Caco-2 (cell line): ENCODE data around the gene VSTM2L. TPM values are rescaled to one million over a fixed set of nuclear protein-coding genes. Genes with fewer than 3 reads are reported as not detected.

Source experiments
- BruUV-seq: library from RNA; stranded (reverse); fragments of 400-500 nt; replicated peaks from 2 replicates; lab custom pipeline; 2021; lab: Mats Ljungman, UMichigan
- CTCF ChIA-PET: fragments of 300-600 bp; sonication (Branson Sonifier 250); formaldehyde crosslinking; loops from one replicate; lab custom pipeline; 2022; ENCODE audit warnings: antibody characterized with exemption; lab: Charles Lee
- POLR2A ChIA-PET: fragments of 300-600 bp; sonication (Branson Sonifier 250); formaldehyde crosslinking; loops from one replicate; lab custom pipeline; 2022; ENCODE audit warnings: antibody characterized with exemption; lab: Charles Lee
- DNase-seq, 2 experiments: peaks; one replicate each; pipeline versions ENCODE4 v3.0.0 to v3.0.0-alpha.2; 2020 to 2022
- H3K27me3 ChIP-seq: replicated peaks from 2 replicates; pipeline ENCODE4 v1.6.0; 2011; ENCODE audit warnings: low read length; ENCODE audit not compliant: control insufficient read depth, insufficient read depth
- H3K36me3 ChIP-seq: 2 replicates; pipeline ENCODE4 v1.5.1; 2011; ENCODE audit warnings: low read length; ENCODE audit not compliant: control insufficient read depth, insufficient read depth
- H3K4me1 ChIP-seq: fragments of 250-450 bp; sonication (Bioruptor Pico); 2 replicates; pipeline ENCODE4 v1.5.1; 2020; ENCODE audit warnings: mild to moderate bottlenecking
- H3K4me3 ChIP-seq: 2 replicates; pipeline ENCODE4 v1.5.1; 2011; ENCODE audit warnings: low read depth, mild to moderate bottlenecking, control low read depth, low read length
- H3K9me3 ChIP-seq: fragments of 250-450 bp; sonication (Bioruptor Pico); 2 replicates; pipeline ENCODE4 v1.5.1; 2020; ENCODE audit warnings: mild to moderate bottlenecking, moderate library complexity
- H3K27ac Mint-ChIP-seq: one replicate; pipeline ENCODE4 v1.8.0; 2022; ENCODE audit warnings: mixed read lengths; ENCODE audit not compliant: unreplicated experiment
- H3K27me3 Mint-ChIP-seq: one replicate; pipeline ENCODE4 v1.8.0; 2022; ENCODE audit warnings: mixed read lengths; ENCODE audit not compliant: insufficient read depth, unreplicated experiment
- H3K36me3 Mint-ChIP-seq: one replicate; pipeline ENCODE4 v1.8.0; 2022; ENCODE audit warnings: mild to moderate bottlenecking, mixed read lengths; ENCODE audit not compliant: insufficient read depth, unreplicated experiment
- H3K4me1 Mint-ChIP-seq: one replicate; pipeline ENCODE4 v1.8.0; 2022; ENCODE audit warnings: low read depth, mixed read lengths; ENCODE audit not compliant: unreplicated experiment
- H3K4me3 Mint-ChIP-seq: one replicate; pipeline ENCODE4 v1.8.0; 2022; ENCODE audit warnings: mild to moderate bottlenecking, moderate library complexity, mixed read lengths; ENCODE audit not compliant: unreplicated experiment
- H3K9me3 Mint-ChIP-seq: one replicate; pipeline ENCODE4 v1.8.0; 2022; ENCODE audit warnings: mixed read lengths; ENCODE audit not compliant: unreplicated experiment
- intact Hi-C: fragments of 100-400 bp; cut with micrococcal nuclease; formaldehyde crosslinking; loops from one replicate; pipeline ENCODE4 v1.10.0; 2022; ENCODE audit not compliant: unreplicated experiment
- total RNA-seq: library from RNA; stranded (reverse); gene quantifications from 2 replicates; pipeline ENCODE4 v1.2.3, GENCODE V29; 2022
- TF ChIP-seq, protein P1 (sequence below), 2 experiments: fragments of 200-600 bp in 1 of 2; IDR thresholded peaks; 1 replicate in 1 of 2; 2 replicates in 1 of 2; pipeline versions ENCODE4 v1.5.1 to v1.8.0; 2011 to 2022; ENCODE audit warnings: antibody characterized with exemption in 1 of 2, control low read depth in 1 of 2, inconsistent platforms in 1 of 2, low read depth in 1 of 2, low read length in 1 of 2, mild to moderate bottlenecking in 1 of 2, moderate library complexity in 1 of 2; ENCODE audit not compliant: insufficient read depth in 1 of 2, severe bottlenecking in 1 of 2, unreplicated experiment in 1 of 2

VSTM2L gene
- total RNA-seq, 1 experiment from 2014 or later, result not detected

DNA sequence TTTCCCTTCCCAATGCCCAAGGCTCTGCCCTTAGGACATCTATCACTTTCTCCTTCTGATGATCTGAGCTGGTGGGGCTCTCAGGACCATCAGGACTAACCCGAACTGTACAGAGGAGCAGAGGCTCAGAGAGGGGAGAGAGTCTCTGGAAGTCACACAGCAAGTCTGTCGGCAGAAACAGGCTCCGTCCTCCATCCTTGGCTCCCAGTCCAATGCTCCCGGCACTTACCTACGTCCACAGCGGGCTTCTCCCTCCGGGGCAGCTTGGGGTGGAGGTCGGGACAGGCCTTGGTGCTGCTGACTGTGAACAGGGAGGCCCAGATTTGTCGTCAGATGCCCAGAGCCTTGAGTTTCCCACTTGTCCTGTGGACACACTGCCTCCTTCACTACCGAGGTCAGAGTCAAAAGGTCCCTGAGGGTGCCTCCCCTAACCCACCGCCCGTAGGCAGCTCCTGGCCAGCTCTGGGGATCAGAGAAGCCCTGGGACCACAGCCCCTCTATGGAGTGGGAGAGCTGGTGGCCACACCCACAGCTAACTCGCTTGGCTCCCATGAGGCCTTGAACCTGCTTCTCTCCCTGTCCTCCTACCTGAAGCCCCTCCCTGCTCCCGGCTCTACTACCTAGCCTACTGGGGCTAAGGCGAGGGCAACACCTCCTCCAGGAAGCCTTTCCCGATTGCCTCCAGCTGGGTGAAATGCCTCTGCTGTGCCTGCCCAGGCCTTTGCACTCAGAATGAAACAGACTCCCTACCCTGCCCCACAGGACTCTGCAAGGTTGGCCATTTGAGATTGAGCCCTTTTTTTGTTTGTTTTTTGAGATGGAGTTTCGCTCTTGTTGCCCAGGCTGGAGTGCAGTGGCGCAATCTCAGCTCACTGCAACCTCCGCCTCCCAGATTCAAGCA is 22.6 kb downstream of the VSTM2L start:
- ChIA-PET POLR2A (no interaction called here), CTCF (interaction anchor here (0.6 to 1.2 kb wide), 4 partner anchors 18 to 361 kb away, joined by 3 to 4 read pairs (median 4); no protein-coding TSS in a partner anchor)
- H3K36me3 Mint-ChIP-seq, result no peaks in the 10 kb centered on the region
- H3K27ac Mint-ChIP-seq, result no peak overlapping the region
- Histone ChIP-seq H3K9me3 (no peaks in the 10 kb centered on the region), H3K27me3 (no peaks in the 10 kb centered on the region), H3K4me3 (no peak overlapping the region), H3K36me3 (no peaks in the 10 kb centered on the region), H3K4me1 (peaks cover 12% of the 10 kb centered on the region)
- BruUV-seq, result no TSS peak
- DNase-seq, result no peak
- intact Hi-C loops, result no loop called here
- no peak overlapping the region for H3K4me3 Mint-ChIP-seq
- peaks cover 11% of the 10 kb centered on the region for H3K27me3 Mint-ChIP-seq
- peaks cover 9% of the 10 kb centered on the region for H3K4me1 Mint-ChIP-seq
- TF ChIP-seq, protein P1, sequence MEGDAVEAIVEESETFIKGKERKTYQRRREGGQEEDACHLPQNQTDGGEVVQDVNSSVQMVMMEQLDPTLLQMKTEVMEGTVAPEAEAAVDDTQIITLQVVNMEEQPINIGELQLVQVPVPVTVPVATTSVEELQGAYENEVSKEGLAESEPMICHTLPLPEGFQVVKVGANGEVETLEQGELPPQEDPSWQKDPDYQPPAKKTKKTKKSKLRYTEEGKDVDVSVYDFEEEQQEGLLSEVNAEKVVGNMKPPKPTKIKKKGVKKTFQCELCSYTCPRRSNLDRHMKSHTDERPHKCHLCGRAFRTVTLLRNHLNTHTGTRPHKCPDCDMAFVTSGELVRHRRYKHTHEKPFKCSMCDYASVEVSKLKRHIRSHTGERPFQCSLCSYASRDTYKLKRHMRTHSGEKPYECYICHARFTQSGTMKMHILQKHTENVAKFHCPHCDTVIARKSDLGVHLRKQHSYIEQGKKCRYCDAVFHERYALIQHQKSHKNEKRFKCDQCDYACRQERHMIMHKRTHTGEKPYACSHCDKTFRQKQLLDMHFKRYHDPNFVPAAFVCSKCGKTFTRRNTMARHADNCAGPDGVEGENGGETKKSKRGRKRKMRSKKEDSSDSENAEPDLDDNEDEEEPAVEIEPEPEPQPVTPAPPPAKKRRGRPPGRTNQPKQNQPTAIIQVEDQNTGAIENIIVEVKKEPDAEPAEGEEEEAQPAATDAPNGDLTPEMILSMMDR (IDR thresholded peaks at IDR 0.05; ENCODE audit: insufficient read depth in 1 of 2, low read depth in 1 of 2, low read length in 1 of 2, severe bottlenecking in 1 of 2, unreplicated experiment in 1 of 2), result no peak
- H3K9me3 Mint-ChIP-seq, result no peaks in the 10 kb centered on the region

DNA sequence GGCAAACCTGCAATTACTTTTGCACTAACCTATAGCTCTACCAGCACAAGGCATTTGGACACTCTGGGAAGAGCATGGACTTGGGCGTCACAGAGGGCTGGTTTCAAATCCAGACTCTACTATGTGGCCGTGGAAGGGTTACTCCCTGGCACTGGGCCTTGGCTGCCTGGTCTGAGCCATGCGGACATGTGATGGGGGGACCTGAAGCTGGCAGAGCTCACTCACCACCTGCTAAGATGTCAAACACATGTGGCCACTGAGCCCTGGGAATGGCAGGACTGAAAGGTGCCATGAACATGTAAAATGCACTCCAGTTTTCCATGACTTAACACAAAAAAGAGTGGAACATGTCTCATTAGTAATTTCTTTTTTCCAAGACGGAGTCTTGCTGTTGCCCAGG is 23.7 kb downstream of the VSTM2L start:
- intact Hi-C loops, result no loop called here
- Mint-ChIP-seq H3K4me1 (peaks cover 9% of the 10 kb centered on the region), H3K27ac (no peak overlapping the region), H3K27me3 (peaks cover 6% of the 10 kb centered on the region), H3K9me3 (no peaks in the 10 kb centered on the region), H3K4me3 (no peak overlapping the region), H3K36me3 (no peaks in the 10 kb centered on the region)
- BruUV-seq, result no TSS peak
- H3K4me3 ChIP-seq, result no peak overlapping the region
- no peak for DNase-seq
- TF ChIP-seq, protein P1 (IDR thresholded peaks at IDR 0.05; ENCODE audit: insufficient read depth in 1 of 2, low read depth in 1 of 2, low read length in 1 of 2, severe bottlenecking in 1 of 2, unreplicated experiment in 1 of 2), result no peak
- CTCF ChIA-PET, result interaction anchor here (0.6 kb wide), 1 partner anchor 17 kb away, joined by 4 read pairs; no protein-coding TSS in a partner anchor
- peaks cover 12% of the 10 kb centered on the region for H3K4me1 ChIP-seq
- no peaks in the 10 kb centered on the region for H3K36me3 ChIP-seq
- no peaks in the 10 kb centered on the region for H3K27me3 ChIP-seq
- POLR2A ChIA-PET, result no interaction called here
- no peaks in the 10 kb centered on the region for H3K9me3 ChIP-seq

DNA sequence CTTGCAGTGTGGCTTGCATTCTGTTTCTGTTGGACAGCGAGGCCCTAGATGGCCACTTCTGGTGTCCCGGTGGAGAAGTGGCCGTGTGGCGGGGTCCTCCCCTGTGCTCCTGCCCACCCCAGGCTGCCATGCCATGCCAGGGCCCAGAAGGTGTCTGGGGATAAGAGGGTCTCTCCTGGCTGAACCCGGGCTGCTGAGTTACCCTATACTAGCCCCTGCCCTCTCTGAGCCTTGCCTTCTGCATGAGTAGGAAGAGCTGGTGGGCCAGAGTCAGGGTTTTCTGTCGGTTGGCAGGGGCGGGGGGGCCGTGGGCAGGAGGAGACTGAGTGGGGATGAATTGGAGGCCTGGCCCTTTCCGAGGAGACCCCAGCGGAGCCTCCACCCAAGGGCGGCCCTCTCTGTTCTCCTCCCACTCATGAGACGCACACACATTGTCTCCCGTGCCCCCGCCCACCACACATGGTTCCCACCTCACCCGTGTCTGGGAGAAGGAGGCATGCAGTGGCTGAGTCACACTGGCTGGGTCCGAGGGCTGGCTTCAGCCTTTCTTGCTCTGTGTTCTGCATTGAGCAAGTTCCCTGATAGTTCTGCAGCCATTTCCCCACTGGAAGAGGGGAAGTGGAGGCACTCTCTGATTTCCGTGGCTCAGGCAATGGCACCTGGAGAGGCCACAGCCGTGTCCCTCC is 24.6 kb downstream of the VSTM2L start:
- intact Hi-C loops, result no loop called here
- H3K9me3 Mint-ChIP-seq, result no peaks in the 10 kb centered on the region
- H3K4me3 ChIP-seq, result no peak overlapping the region
- no peaks in the 10 kb centered on the region for H3K36me3 ChIP-seq
- ChIA-PET CTCF (no interaction called here), POLR2A (no interaction called here)
- H3K4me1 Mint-ChIP-seq, result peaks cover 9% of the 10 kb centered on the region
- no peaks in the 10 kb centered on the region for H3K9me3 ChIP-seq
- peaks cover 12% of the 10 kb centered on the region for H3K4me1 ChIP-seq
- no peak overlapping the region for H3K4me3 Mint-ChIP-seq
- BruUV-seq, result no TSS peak
- no peaks in the 10 kb centered on the region for H3K36me3 Mint-ChIP-seq
- no peaks in the 10 kb centered on the region for H3K27me3 ChIP-seq
- DNase-seq, result no peak
- peaks cover 5% of the 10 kb centered on the region for H3K27me3 Mint-ChIP-seq
- TF ChIP-seq, protein P1 (IDR thresholded peaks at IDR 0.05; ENCODE audit: insufficient read depth in 1 of 2, low read depth in 1 of 2, low read length in 1 of 2, severe bottlenecking in 1 of 2, unreplicated experiment in 1 of 2), result no peak
- no peak overlapping the region for H3K27ac Mint-ChIP-seq
